ENCODE results near the gene SLC38A6.

GRCh38 chr14:61080591-61081010 lies 99.6 kb downstream of the SLC38A6 start:
- TF ChIP-seq POLR2A (IDR thresholded peaks at IDR 0.05) = no peak
- TF ChIP-seq, protein P1, sequence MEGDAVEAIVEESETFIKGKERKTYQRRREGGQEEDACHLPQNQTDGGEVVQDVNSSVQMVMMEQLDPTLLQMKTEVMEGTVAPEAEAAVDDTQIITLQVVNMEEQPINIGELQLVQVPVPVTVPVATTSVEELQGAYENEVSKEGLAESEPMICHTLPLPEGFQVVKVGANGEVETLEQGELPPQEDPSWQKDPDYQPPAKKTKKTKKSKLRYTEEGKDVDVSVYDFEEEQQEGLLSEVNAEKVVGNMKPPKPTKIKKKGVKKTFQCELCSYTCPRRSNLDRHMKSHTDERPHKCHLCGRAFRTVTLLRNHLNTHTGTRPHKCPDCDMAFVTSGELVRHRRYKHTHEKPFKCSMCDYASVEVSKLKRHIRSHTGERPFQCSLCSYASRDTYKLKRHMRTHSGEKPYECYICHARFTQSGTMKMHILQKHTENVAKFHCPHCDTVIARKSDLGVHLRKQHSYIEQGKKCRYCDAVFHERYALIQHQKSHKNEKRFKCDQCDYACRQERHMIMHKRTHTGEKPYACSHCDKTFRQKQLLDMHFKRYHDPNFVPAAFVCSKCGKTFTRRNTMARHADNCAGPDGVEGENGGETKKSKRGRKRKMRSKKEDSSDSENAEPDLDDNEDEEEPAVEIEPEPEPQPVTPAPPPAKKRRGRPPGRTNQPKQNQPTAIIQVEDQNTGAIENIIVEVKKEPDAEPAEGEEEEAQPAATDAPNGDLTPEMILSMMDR (IDR thresholded peaks at IDR 0.05) = no peak
